Panc1 (cell line): Measurements from ENCODE around the gene RBMS3. TPM values are rescaled to one million over a fixed set of nuclear protein-coding genes. Genes with fewer than 3 reads are reported as not detected.

Experiments
- ATAC-seq: fragments of 200-7000 bp; cut with Tn5 transposase; 2 replicates; pipeline ENCODE4 v1.9.1; 2020; ENCODE audit warnings: mild to moderate bottlenecking, moderate library complexity
- BruUV-seq: library from RNA; stranded (reverse); fragments of 400-500 nt; replicated peaks from 2 replicates; lab custom pipeline; 2021; lab: Mats Ljungman, UMichigan
- CTCF ChIA-PET: fragments of 300-600 bp; sonication (Branson Sonifier 250); formaldehyde crosslinking; loops from one replicate; lab custom pipeline; 2022; ENCODE audit warnings: antibody characterized with exemption; lab: Charles Lee
- POLR2A ChIA-PET: fragments of 300-600 bp; sonication (Branson Sonifier 250); formaldehyde crosslinking; loops from one replicate; lab custom pipeline; 2022; ENCODE audit warnings: antibody characterized with exemption; lab: Charles Lee
- DNase-seq: peaks from one replicate; pipeline ENCODE4 v3.0.0-alpha.2; 2010; ENCODE audit warnings: low read depth, low spot score
- H3K27ac ChIP-seq: 2 replicates; pipeline ENCODE4 v1.5.1; 2011; ENCODE audit warnings: mild to moderate bottlenecking, low read length, inconsistent platforms
- H3K27me3 ChIP-seq: fragments of 200-500 bp; sonication (Bioruptor generic); 2 replicates; pipeline ENCODE4 v1.6.0; 2014; ENCODE audit warnings: low read length, inconsistent platforms; ENCODE audit not compliant: control insufficient read depth, insufficient read depth
- H3K36me3 ChIP-seq: fragments of 200-500 bp; sonication (Bioruptor generic); 2 replicates; pipeline ENCODE4 v1.5.1; 2014; ENCODE audit warnings: inconsistent platforms, mild to moderate bottlenecking, low read length, moderate library complexity; ENCODE audit not compliant: control insufficient read depth, insufficient read depth
- H3K4me1 ChIP-seq: 2 replicates; pipeline ENCODE4 v1.5.1; 2011; ENCODE audit warnings: inconsistent platforms, mild to moderate bottlenecking, low read length, moderate library complexity; ENCODE audit not compliant: control insufficient read depth, insufficient read depth
- H3K4me3 ChIP-seq, 2 experiments: 2 replicates each; pipeline ENCODE4 v1.5.1; 2011 to 2012; ENCODE audit warnings: low read depth in 2 of 2, low read length in 2 of 2, mild to moderate bottlenecking in 2 of 2, inconsistent platforms in 1 of 2, moderate library complexity in 1 of 2
- H3K9me3 ChIP-seq: fragments of 200-500 bp; sonication (Bioruptor generic); 2 replicates; pipeline ENCODE4 v1.5.1; 2014; ENCODE audit warnings: low read depth, mild to moderate bottlenecking, inconsistent platforms, low read length, moderate library complexity; ENCODE audit not compliant: control insufficient read depth, insufficient read depth
- CTCF ChIP-seq: fragments of 450-650 bp; IDR thresholded peaks from 2 replicates; pipeline ENCODE4 v1.5.1; 2017; ENCODE audit warnings: mild to moderate bottlenecking
- POLR2AphosphoS5 ChIP-seq: IDR thresholded peaks from 2 replicates; pipeline ENCODE4 v1.6.1; 2012; ENCODE audit warnings: mild to moderate bottlenecking, low read depth, low read length, moderate library complexity
- REST ChIP-seq, 2 experiments: IDR thresholded peaks; 2 replicates each; pipeline ENCODE4 v1.6.1; 2011 to 2012; ENCODE audit warnings: low read depth in 2 of 2, control low read depth in 1 of 2, low read length in 1 of 2, mild to moderate bottlenecking in 1 of 2, moderate library complexity in 1 of 2; ENCODE audit not compliant: insufficient read depth in 1 of 2
- SIN3A ChIP-seq: IDR thresholded peaks from 2 replicates; pipeline ENCODE4 v1.6.1; 2012; ENCODE audit warnings: low read depth, mild to moderate bottlenecking, low read length, moderate library complexity, borderline replicate concordance; ENCODE audit not compliant: insufficient read depth
- TCF7L2 ChIP-seq: IDR thresholded peaks from 2 replicates; pipeline ENCODE4 v1.6.1; 2011; ENCODE audit warnings: mild to moderate bottlenecking, low read depth, low read length, inconsistent platforms
- in situ Hi-C: cut with HindIII; loops from 2 replicates; pipeline ENCODE4 v1.10.0; 2016; ENCODE audit warnings: low sequenced_read_pairs, low pct_unique_long_range_greater_than_20kb
- intact Hi-C: fragments of 100-400 bp; cut with micrococcal nuclease; formaldehyde crosslinking; loops from one replicate; pipeline ENCODE4 v1.10.0; 2022; ENCODE audit not compliant: unreplicated experiment
- total RNA-seq: library from RNA; stranded (reverse); gene quantifications from one replicate; pipeline ENCODE4 v1.2.1, GENCODE V29; 2021; ENCODE audit not compliant: unreplicated experiment

Gene RBMS3
- total RNA-seq, 1 experiment from 2014 or later, result 1.1 TPM

GRCh38 chr3:29265509-29266072 is 15.3 kb upstream of the RBMS3 start:
- BruUV-seq, result no TSS peak
- DNase-seq (no peak), ATAC-seq (no peak)
- no peaks in the 10 kb centered on the region for H3K9me3 ChIP-seq
- no peak overlapping the region for H3K27ac ChIP-seq
- no peaks in the 10 kb centered on the region for H3K4me1 ChIP-seq
- ChIA-PET CTCF (no interaction called here), POLR2A (no interaction called here)
- TF ChIP-seq CTCF (no peak), POLR2AphosphoS5 (no peak), TCF7L2 (no peak), SIN3A (no peak), REST (IDR thresholded peaks at IDR 0.05; ENCODE audit: insufficient read depth in 1 of 2, low read depth in 2 of 2, low read length in 1 of 2) (no peak)
- in situ Hi-C loops (no loop called here), intact Hi-C loops (no loop called here)
- H3K36me3 ChIP-seq, result no peaks in the 10 kb centered on the region
- H3K4me3 ChIP-seq, result no peak overlapping the region
- H3K27me3 ChIP-seq, result no peaks in the 10 kb centered on the region

- TF ChIP-seq POLR2AphosphoS5 (no peak), CTCF (no peak), TCF7L2 (no peak), REST (IDR thresholded peaks at IDR 0.05; ENCODE audit: insufficient read depth in 1 of 2, low read depth in 2 of 2, low read length in 1 of 2) (no peak), SIN3A (no peak)
- Histone ChIP-seq H3K36me3 (no peaks in the 10 kb centered on the region), H3K27ac (no peak overlapping the region), H3K27me3 (no peaks in the 10 kb centered on the region), H3K4me3 (no peak overlapping the region), H3K4me1 (no peaks in the 10 kb centered on the region), H3K9me3 (no peaks in the 10 kb centered on the region)
- in situ Hi-C loops (no loop called here), intact Hi-C loops (no loop called here)
- DNase-seq (no peak), ATAC-seq (no peak)
- CTCF ChIA-PET, result no interaction called here
- no TSS peak for BruUV-seq
- POLR2A ChIA-PET, result no interaction called here
These were observed 13.6 kb upstream of the RBMS3 start for GRCh38 chr3:29267226-29267625.
